ENCODE data around the gene SMYD2. TPM values are rescaled to one million over a fixed set of nuclear protein-coding genes. Genes with fewer than 3 reads are reported as not detected.

Gene SMYD2
- total RNA-seq, 1 experiment from 2014 or later = 27.2 TPM

DNA sequence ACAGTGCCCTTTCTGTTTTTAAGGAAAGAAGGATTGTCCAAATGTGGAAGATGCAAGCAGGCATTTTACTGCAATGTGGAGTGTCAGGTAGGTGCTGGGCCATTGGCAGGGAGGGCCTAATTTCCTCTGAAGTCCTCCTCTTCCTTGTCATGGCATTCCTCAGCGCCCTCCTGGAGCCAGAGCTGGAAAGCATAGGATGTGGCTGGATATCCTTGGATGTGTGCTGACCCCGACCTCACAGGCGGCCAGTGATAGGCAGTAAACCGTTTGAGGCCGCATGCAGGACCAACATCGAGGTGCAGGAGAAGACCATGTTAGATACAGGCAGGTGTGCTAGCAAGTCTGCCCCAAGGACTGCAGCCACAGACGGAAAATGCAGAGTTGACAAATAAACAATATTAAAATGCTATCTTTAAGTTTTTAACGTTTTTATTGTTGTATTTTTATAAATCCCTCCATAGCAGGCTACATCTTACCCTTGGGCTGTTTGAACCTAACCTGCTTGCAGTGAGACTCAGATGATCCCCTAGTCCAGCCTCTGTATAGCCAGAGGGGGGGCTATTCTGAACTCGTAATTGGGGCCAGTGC, 24.3 kb downstream of the SMYD2 start:
- Histone ChIP-seq H3K9me3 (ENCODE audit: control insufficient read depth in 1 of 2, insufficient read depth in 1 of 2, low read depth in 1 of 2, low read length in 2 of 2) (no peaks in the 10 kb centered on the region), H3K27ac (ENCODE audit: low read depth, low read length) (no peak overlapping the region), H4K20me1 (ENCODE audit: insufficient read depth) (no peaks in the 10 kb centered on the region), H3K79me2 (ENCODE audit: insufficient read depth, low read length) (no peaks in the 10 kb centered on the region), H3K4me2 (ENCODE audit: low read length) (no peak overlapping the region), H3K36me3 (ENCODE audit: control insufficient read depth in 1 of 2, insufficient read depth in 2 of 2, low read length in 2 of 2) (no peaks in the 10 kb centered on the region), H3K9me2 (ENCODE audit: insufficient read depth) (no peaks in the 10 kb centered on the region), H3K4me1 (ENCODE audit: control insufficient read depth in 1 of 2, insufficient read depth in 2 of 2, low read length in 2 of 2) (no peaks in the 10 kb centered on the region), H3K27me3 (ENCODE audit: insufficient read depth, low read length) (no peaks in the 10 kb centered on the region), H3K4me3 (replicated peaks in 1 of 2; ENCODE audit: low read depth in 1 of 2, low read length in 2 of 2) (no peak overlapping the region), H2AFZ (ENCODE audit: low read depth, low read length, poor library complexity, severe bottlenecking) (no peak overlapping the region), H3K9ac (ENCODE audit: low read length) (no peak overlapping the region)
- ChIA-PET POLR2A (no interaction called here), CTCF (interaction anchor here (1.5 kb wide), 1 partner anchor 28 kb away, joined by 3 read pairs; no protein-coding TSS in a partner anchor), RAD21 (ENCODE audit: low non-redundant PET in 1 of 2, low total read pairs in 2 of 2, uncharacterized antibody in 2 of 2, unreplicated experiment in 2 of 2) (no interaction called here)
- DNase-seq (ENCODE audit: low read depth, low spot score) = no peak
- intact Hi-C loops (cut with micrococcal nuclease) = no loop called here
- TF ChIP-seq, protein P1, sequence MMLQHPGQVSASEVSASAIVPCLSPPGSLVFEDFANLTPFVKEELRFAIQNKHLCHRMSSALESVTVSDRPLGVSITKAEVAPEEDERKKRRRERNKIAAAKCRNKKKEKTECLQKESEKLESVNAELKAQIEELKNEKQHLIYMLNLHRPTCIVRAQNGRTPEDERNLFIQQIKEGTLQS (IDR thresholded peaks at IDR 0.05) = no peak
- no peak for TF ChIP-seq ZFX (IDR thresholded peaks at IDR 0.05)
- no peak for TF ChIP-seq RAD21 (IDR thresholded peaks at IDR 0.05; ENCODE audit: low read depth)
- TF ChIP-seq JUND (IDR thresholded peaks at IDR 0.05) = no peak
- no peak for TF ChIP-seq SRF (IDR thresholded peaks at IDR 0.05; ENCODE audit: low read depth)
- no peak for TF ChIP-seq EGR1 (IDR thresholded peaks at IDR 0.05; ENCODE audit: low read depth)
- TF ChIP-seq, protein P2, sequence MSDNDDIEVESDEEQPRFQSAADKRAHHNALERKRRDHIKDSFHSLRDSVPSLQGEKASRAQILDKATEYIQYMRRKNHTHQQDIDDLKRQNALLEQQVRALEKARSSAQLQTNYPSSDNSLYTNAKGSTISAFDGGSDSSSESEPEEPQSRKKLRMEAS (IDR thresholded peaks at IDR 0.05) = no peak
- no peak for TF ChIP-seq TCF7L2 (IDR thresholded peaks at IDR 0.05; ENCODE audit: borderline replicate concordance, extremely low read depth, insufficient read depth, insufficient read length)
- no peak for TF ChIP-seq SIN3A (IDR thresholded peaks at IDR 0.05; ENCODE audit: low read depth)
- TF ChIP-seq REST (IDR thresholded peaks at IDR 0.05; ENCODE audit: low read depth) = no peak
- TF ChIP-seq POLR2A (IDR thresholded peaks at IDR 0.05; ENCODE audit: borderline replicate concordance, extremely low read depth, insufficient read depth, insufficient read length) = no peak
- TF ChIP-seq, protein P3, sequence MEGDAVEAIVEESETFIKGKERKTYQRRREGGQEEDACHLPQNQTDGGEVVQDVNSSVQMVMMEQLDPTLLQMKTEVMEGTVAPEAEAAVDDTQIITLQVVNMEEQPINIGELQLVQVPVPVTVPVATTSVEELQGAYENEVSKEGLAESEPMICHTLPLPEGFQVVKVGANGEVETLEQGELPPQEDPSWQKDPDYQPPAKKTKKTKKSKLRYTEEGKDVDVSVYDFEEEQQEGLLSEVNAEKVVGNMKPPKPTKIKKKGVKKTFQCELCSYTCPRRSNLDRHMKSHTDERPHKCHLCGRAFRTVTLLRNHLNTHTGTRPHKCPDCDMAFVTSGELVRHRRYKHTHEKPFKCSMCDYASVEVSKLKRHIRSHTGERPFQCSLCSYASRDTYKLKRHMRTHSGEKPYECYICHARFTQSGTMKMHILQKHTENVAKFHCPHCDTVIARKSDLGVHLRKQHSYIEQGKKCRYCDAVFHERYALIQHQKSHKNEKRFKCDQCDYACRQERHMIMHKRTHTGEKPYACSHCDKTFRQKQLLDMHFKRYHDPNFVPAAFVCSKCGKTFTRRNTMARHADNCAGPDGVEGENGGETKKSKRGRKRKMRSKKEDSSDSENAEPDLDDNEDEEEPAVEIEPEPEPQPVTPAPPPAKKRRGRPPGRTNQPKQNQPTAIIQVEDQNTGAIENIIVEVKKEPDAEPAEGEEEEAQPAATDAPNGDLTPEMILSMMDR (IDR thresholded peaks at IDR 0.05 in 2 of 3, conservative IDR thresholded peaks at IDR 0.05 in 1 of 3; ENCODE audit: borderline replicate concordance in 1 of 3, insufficient read depth in 1 of 3, low read depth in 2 of 3, low read length in 2 of 3) = no peak
- TF ChIP-seq ZBTB33 (IDR thresholded peaks at IDR 0.05; ENCODE audit: extremely low read depth, insufficient replicate concordance, low read length) = no peak
- TF ChIP-seq POLR2AphosphoS5 (IDR thresholded peaks at IDR 0.05; ENCODE audit: low read depth, low read length) = no peak
- TF ChIP-seq CEBPB (IDR thresholded peaks at IDR 0.05; ENCODE audit: low read depth) = no peak
- no peak for TF ChIP-seq EZH2phosphoT487 (IDR thresholded peaks at IDR 0.05; ENCODE audit: borderline replicate concordance)
- ATAC-seq = no peak
- BruUV-seq (replicated peaks) = no TSS peak
